Stimulated activated naive CD4-positive, alpha-beta T cell treated with Interleukin-2 at 50 U/mL for 16 hours (primary cell): Measurements from ENCODE around the gene CXCR3.
"Not testable (repeated sequence)": the region's sequence is repeated elsewhere in the genome, so short reads cannot be mapped to it uniquely, and the experiment has no call there.

ENCODE experiments used
- DNase-seq: peaks from one replicate; lab custom pipeline; 2025; lab: John Stamatoyannopoulos, UW

Gene CXCR3

DNA sequence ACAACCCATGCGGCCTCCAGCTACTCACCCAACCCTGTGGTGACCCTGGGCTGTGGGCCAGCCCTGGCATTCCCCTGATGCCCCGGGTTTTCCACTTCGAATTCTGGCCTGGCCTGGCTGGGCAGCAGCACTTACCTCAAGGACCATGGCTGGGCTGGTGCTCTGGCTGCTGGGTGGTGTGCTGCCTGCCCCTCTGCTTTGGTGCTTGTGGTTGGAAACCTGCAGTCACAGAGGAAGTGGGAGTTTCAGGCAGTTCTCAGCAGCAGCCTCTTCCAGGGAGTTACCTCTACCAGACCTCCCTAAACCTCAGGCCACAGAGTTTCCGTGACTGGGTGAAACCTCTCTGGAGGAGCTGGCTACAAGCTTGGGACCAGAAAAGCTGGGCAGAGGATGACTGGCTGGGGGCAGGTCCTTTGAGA, at the start of gene CXCR3:
Gene CXCR3, minus strand, starts transcription at position 209 of the 419 bp plus-strand sequence. Its CDS starts 62 bp downstream, at position 147.
- DNase-seq: peak; percentile 69

- no peak for DNase-seq
Observed at GRCh38 chrX:71667328-71668247, 49.3 kb upstream of the CXCR3 start, which contains the start of gene LOC101059915. Gene LOC101059915, plus strand, starts transcription at chrX:71667546.

DNA sequence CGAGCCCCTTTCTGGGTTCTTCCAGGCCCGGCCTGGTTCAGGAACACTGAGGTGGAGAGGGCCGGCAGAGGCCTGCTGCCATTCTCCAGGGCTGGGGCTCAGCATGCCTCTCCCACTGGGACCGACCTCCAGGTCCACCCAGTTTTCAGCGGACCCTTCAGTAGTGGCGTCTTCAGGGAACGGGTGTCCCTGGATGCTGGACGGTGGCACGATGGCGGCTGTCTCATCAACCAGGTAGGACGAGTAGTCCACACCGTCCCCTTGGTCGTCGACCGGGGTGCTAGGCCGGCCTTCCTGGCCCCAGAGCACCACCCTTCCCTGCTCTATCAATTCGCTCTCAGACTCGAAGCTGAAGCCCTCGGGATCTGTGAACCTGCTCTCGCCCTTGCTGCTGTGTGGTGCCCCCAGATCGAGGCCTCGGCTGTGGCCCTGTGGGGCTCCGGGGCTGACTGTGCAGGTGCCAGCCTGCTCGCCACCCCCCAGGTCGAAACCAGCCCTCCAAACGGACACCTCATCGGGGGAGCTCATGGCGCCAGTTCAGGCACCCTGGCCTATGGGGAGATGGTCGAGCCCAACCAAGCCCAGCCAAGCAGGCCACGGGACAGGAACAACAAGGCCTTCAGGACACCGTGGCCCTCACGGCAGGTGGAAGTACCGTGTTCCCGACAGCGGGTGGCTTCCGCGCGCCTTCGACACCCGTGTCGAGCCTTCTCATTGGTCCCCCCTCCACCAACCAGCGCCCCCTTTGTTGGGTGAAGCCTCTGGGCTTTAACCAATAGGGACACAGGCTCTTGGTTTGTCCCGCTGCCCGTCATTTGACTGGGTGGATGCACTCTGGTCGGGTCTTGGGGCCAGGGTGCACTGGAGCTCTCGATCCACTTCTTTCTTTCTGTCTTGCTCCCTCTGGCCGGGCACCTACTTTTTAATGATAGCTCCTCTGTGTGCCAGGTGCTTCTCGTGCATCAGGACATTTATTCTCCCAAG, 48.2 kb upstream of the CXCR3 start:
- DNase-seq: no peak

- no peak for DNase-seq
Observed at GRCh38 chrX:71665747-71666146, 47.4 kb upstream of the CXCR3 start.

- DNase-seq: no peak
Observed at GRCh38 chrX:71664889-71665491, 46.7 kb upstream of the CXCR3 start.

DNA sequence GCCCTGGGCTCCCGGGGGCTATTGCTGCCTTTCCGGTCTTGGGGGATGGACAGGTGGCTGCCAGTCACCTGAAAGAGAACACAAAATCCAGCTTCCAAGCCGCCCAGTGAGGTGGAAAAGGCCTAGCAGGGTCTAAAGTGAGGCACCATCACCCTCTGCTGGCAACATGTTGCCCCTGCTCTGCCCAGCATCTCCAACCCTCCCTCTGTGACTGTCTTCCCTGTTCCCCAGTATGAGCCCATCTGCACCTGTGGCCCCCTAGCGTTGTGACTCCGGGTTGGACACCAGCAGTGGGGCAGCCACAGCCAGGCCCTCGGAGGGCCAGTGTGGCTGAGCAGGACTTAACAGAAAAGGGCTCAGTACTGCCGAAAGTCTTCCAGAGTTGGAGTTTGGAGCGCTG, 45.9 kb upstream of the CXCR3 start:
- DNase-seq: not testable (repeated sequence)

DNA sequence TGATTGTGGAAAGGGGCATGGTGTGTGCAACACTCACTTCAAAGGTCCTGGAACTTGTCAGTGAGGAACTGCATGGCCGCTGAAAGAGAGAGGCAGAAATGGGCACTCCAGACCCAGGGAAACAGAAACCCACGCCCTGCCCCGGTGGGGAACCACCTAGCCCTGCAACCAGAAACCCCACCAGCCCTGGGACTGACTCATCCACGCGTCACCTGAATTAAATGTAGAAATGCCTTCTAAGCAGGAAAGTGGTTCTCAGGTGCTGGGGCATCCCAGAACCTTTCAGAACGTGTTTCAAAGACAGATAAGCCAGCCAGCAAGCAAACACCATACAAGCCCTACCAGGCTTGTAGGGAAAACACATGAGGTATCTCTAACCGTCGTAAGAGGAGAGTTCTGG, 44.9 kb upstream of the CXCR3 start:
- peak; percentile 65 for DNase-seq

GRCh38 chrX:71662654-71663053, 44.3 kb upstream of the CXCR3 start:
- not testable (repeated sequence) for DNase-seq

DNA sequence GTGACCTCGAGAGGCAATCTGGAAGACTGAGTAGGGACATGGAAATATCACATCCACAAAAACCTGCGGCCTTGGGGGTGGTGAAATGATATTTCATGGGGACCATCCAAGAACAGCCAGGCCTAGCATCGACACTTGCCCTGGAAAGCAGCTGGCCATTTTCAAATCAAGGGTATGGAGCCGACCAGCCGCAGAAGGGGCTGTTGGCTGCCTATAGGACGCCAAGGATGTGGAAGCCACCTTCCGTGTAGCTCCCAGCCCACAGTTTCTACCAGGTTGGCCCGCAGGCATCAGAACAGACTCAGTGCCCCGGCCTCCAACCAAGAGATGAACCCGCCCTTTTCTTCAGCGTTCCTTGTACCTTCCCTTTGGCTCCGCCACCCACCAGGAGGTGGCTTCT, 43.6 kb upstream of the CXCR3 start:
- no peak for DNase-seq

GRCh38 chrX:71660562-71661416, 42.5 kb upstream of the CXCR3 start:
- DNase-seq: no peak

GRCh38 chrX:71659959-71660358, 41.6 kb upstream of the CXCR3 start:
- no peak for DNase-seq

DNA sequence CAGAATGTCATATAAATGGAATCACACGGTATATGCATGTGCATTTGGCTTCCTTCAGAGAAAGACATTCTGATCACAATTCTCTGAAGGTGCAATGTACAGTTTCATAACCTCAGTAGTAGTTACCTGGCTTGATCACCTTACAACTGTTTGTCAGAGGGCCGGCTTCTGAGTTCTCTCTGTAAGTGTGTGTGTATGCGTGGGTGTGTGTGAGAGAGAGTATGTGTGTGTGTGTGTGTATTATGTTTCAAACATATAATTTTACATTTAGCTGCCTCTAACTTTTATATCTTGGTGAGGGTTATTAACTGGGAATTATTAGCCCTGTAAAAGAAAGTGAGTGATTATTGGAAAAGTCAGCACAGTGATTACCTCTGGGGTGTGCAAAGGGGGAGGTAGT, 41.0 kb upstream of the CXCR3 start:
- DNase-seq: no peak

- no peak for DNase-seq
Observed at GRCh38 chrX:71657267-71657666, 39.0 kb upstream of the CXCR3 start.

GRCh38 chrX:71653344-71653743, 35.0 kb upstream of the CXCR3 start:
- DNase-seq: no peak

GRCh38 chrX:71652405-71652804, 34.1 kb upstream of the CXCR3 start:
- DNase-seq: peak; percentile 25

DNA sequence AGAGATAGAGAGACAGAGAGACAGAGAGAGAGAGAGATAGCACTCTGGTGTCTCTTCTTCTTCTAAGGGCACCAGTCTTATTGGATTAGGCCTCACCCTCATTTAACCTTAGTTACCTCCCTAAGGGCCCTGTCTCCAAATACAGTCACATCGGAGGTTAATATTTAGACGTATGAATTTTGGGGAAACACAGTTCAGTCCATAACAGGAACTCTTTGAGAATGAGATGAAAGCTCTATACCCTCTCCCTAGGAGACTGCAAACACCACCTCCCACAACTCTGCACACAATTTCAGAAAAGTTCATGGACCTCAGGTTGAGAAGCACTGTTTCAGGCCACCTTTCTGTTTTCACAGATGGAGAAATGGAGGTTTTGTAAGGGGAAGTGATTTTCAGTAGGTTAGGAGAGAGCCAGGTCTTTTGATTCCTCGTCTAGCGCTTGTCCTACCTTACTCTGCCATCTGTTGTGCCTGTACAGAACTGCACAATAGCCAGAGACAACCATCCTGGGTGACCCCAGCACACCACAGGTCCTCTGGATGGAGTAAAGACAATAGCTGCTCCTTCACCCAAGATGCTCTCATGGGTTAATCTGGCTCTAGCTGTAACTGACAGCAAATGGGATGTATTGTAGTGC, 32.1 kb upstream of the CXCR3 start:
- DNase-seq: peak; percentile 2

DNA sequence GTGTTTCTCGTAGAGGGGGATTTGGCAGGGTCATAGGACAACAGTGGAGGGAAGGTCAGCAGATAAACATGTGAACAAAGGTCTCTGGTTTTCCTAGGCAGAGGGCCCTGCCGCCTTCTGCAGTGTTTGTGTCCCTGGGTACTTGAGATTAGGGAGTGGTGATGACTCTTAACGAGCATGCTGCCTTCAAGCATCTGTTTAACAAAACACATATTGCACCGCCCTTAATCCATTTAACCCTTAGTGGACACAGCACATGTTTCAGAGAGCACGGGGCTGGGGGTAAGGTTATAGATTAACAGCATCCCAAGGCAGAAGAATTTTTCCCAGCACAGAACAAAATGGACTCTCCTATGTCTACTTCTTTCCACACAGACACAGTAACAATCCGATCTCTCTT, 26.1 kb upstream of the CXCR3 start:
- DNase-seq: not testable (repeated sequence)

DNA sequence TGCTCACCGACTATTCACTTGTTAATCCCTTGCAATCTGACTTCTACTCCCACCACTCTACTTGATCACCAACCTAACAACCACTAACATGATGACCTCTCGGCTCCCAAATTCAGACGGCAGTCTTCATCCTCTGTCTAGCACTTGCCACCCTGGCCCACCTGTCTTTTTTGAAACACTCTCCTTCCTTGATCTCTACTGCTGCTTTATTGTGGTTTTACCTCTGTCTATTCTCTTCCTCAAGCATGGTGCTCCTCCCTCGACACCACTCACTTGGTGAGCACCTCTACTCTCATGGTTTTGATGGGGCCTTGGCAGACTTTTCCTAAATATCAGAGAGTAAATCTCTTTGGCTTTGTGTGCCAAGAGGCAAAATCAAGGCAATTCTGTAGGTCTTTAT, 21.7 kb upstream of the CXCR3 start:
- DNase-seq: no peak

- no peak for DNase-seq
Observed at GRCh38 chrX:71638409-71638808, 20.1 kb upstream of the CXCR3 start.

DNA sequence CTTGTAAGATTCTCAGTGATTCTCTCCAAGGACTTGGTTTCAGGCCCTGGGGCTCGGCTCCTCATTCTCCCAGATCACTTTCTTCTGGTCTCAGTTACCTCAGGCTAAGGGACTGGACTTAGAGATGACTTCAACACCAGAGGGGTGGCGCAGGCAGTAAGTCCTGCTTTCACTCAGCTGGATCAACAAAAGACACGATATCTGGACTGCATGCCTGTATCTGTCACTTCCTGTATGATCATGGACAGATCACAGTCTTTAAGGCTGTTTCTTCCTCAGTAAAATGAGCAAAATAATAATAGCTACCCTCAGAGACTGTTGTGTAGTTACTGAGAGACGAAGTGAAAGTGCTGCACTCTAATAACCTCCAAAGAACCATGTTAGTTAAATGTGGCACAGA, 19.5 kb upstream of the CXCR3 start:
- no peak for DNase-seq

GRCh38 chrX:71637253-71637618, 18.9 kb upstream of the CXCR3 start:
- DNase-seq: no peak
